ENCODE data around the gene PSMG2.

PSMG2 gene

DNA sequence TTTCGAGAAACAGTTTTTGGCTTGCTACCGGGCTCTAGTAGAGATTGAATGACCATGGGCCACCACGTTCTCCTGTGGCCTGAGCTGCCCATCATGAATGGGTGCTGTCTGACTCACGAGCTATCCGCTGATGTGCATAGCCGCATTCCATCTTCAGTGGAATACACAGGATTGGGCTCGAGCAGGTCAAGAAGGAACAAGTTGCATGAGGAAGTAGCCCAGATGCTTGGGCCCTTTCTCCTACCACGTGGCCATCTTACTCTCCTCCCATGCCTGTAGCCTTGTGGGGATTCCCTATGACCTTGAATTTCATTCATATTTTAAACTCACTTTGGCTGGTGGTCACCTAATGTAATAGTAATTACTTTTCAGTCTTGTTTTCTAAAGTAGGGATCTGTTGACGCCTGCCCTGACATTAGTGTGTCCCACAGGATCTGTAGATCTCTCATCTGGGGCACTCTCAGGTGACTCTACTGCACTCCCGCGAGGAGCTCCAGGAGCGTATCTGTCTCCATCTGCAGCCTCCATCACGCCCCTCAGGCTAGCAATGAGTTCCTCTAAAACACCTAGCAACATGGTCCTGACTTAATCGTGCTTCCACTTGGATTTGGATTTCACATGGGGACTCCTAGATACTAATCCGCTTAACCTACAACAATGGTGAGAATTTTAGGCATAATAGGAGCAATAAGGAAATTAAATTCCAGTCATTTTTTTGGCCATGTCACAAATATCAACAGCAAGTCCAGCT, 67.8 kb downstream of the PSMG2 start:
- ChIA-PET CTCF (no interaction called here), POLR2A (no interaction called here)
- no peak overlapping the region for H3K4me3 ChIP-seq (ENCODE audit: low read depth, low read length)

DNA sequence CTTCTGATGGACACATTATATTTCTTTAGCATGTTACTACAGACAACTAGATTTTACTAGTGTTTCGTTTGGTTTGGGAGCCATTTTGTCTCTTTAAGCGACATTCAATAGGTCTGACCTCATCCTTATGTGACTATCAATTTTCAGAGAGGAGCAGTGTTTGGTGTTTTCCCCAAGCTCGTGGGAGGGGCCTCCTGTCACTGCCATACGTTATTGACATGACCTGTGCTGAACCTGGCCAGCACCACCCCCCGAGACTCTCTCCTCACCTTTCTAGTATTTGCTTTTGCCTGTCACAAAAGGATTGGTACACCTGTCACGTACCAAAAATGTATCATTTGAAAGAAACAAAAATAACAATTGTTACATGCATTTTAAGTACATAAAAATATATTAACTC, 69.3 kb downstream of the PSMG2 start:
- TF ChIP-seq, protein P1, sequence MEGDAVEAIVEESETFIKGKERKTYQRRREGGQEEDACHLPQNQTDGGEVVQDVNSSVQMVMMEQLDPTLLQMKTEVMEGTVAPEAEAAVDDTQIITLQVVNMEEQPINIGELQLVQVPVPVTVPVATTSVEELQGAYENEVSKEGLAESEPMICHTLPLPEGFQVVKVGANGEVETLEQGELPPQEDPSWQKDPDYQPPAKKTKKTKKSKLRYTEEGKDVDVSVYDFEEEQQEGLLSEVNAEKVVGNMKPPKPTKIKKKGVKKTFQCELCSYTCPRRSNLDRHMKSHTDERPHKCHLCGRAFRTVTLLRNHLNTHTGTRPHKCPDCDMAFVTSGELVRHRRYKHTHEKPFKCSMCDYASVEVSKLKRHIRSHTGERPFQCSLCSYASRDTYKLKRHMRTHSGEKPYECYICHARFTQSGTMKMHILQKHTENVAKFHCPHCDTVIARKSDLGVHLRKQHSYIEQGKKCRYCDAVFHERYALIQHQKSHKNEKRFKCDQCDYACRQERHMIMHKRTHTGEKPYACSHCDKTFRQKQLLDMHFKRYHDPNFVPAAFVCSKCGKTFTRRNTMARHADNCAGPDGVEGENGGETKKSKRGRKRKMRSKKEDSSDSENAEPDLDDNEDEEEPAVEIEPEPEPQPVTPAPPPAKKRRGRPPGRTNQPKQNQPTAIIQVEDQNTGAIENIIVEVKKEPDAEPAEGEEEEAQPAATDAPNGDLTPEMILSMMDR (IDR thresholded peaks at IDR 0.05; ENCODE audit: insufficient read depth, low read length, missing control alignments): no peak
- CTCF ChIA-PET: no interaction called here
- no peak for DNase-seq (ENCODE audit: low read depth, low spot score)
- POLR2A ChIA-PET: no interaction called here
- no peak overlapping the region for H3K4me3 ChIP-seq (ENCODE audit: low read depth, low read length)

More for the DNA sequence above, 67.8 kb downstream of the PSMG2 start:
- no peak for DNase-seq (ENCODE audit: low read depth, low spot score)
- TF ChIP-seq, protein P1 (IDR thresholded peaks at IDR 0.05; ENCODE audit: insufficient read depth, low read length, missing control alignments): no peak

DNA sequence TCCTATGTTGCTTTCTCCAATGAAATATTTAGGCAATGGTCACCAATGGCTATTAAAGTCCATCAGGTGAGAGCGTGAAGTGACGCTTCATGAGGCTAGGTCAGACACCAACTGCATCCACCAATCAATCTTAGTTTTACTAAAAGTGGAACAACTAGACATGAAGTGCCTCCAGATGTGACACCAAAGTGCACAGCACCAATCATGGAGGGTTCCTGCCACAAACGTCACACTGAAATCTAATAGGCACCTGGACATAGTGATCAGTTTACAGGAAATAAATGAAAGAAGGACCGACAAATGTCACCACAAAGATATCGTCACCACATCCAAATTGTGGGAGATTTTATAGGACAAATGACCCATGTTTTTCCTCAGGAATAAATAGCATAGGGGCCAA, 70.5 kb downstream of the PSMG2 start:
- no peak overlapping the region for H3K4me3 ChIP-seq (ENCODE audit: low read depth, low read length)
- CTCF ChIA-PET: no interaction called here
- TF ChIP-seq, protein P1 (IDR thresholded peaks at IDR 0.05; ENCODE audit: insufficient read depth, low read length, missing control alignments): no peak
- no peak for DNase-seq (ENCODE audit: low read depth, low spot score)
- POLR2A ChIA-PET: no interaction called here

DNA sequence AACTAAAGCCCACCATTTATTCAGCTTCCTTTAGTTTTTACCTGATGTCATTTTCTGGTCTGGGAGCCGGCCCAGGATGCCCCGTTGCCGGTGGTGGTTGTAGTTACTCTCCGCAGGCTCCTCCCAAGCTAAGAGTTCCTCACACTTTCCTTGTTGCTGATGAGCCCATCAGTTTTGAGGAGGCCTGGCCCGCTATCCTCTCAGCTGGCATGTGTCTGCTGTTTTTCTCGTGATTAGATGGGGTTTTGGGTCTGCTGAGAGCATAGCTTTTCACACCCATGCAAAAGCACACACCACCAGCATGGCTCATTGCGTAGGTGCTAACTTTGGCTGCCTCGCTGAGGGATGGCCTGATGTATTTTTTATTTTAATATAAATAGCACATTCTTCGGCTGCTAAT, 72.1 kb downstream of the PSMG2 start:
- TF ChIP-seq, protein P1 (IDR thresholded peaks at IDR 0.05; ENCODE audit: insufficient read depth, low read length, missing control alignments): no peak

More for the DNA sequence above, 72.1 kb downstream of the PSMG2 start:
- CTCF ChIA-PET: interaction anchor here (0.9 to 1.6 kb wide), 3 partner anchors 13 to 118 kb away, joined by 3 to 5 read pairs (median 3); no protein-coding TSS in a partner anchor
- POLR2A ChIA-PET: no interaction called here
- no peak overlapping the region for H3K4me3 ChIP-seq (ENCODE audit: low read depth, low read length)
- DNase-seq (ENCODE audit: low read depth, low spot score): no peak
